IMR-90 (cell line): ENCODE measurements around the gene MSANTD1.

ENCODE experiments used
- CTCF ChIP-seq: conservative IDR thresholded peaks from 2 replicates; pipeline ENCODE4 v1.5.1; 2012; ENCODE audit warnings: mild to moderate bottlenecking, low read depth, low read length, improper control_type of control experiment
- USF2 ChIP-seq: fragments of 150-350 bp; IDR thresholded peaks from 2 replicates; pipeline ENCODE4 v1.6.1; 2017; ENCODE audit warnings: mild to moderate bottlenecking, antibody characterized with exemption, low read length, low read depth

- TF ChIP-seq CTCF (no peak), USF2 (no peak)
Observed at GRCh38 chr4:3247399-3248177, 1.4 kb upstream of the MSANTD1 start.
